ENCODE data around the gene CDH26. TPM values are rescaled to one million over a fixed set of nuclear protein-coding genes. Genes with fewer than 3 reads are reported as not detected.

The CDH26 gene
- total RNA-seq, 4 donors from 2014 or later = 1.7 to 4.0 (median 3.5) TPM

DNA sequence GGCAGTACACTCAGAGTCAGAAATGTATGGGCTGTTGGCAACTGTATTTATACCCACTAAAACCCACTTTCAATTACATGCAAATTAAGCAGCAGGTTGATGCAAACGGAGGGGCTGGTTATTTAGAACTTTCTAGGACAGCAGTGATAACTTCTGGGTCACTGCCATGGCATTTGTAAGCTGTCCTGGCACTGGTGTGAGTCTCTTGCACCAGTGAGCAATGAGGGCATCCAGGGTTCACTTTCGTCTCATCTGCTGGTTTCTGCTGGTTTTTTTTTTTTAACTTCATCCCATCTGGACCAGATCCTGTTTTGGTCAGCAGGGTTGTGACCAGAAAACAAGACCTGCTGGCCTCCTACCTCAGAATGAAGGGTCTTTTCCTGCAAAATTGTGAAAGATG, 49.2 kb downstream of the CDH26 start:
- TF ChIP-seq, protein P1, sequence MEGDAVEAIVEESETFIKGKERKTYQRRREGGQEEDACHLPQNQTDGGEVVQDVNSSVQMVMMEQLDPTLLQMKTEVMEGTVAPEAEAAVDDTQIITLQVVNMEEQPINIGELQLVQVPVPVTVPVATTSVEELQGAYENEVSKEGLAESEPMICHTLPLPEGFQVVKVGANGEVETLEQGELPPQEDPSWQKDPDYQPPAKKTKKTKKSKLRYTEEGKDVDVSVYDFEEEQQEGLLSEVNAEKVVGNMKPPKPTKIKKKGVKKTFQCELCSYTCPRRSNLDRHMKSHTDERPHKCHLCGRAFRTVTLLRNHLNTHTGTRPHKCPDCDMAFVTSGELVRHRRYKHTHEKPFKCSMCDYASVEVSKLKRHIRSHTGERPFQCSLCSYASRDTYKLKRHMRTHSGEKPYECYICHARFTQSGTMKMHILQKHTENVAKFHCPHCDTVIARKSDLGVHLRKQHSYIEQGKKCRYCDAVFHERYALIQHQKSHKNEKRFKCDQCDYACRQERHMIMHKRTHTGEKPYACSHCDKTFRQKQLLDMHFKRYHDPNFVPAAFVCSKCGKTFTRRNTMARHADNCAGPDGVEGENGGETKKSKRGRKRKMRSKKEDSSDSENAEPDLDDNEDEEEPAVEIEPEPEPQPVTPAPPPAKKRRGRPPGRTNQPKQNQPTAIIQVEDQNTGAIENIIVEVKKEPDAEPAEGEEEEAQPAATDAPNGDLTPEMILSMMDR (IDR thresholded peaks at IDR 0.05; ENCODE audit: low read depth) = no peak

GRCh38 chr20:60008130-60008808, 50.0 kb downstream of the CDH26 start:
- TF ChIP-seq, protein P1 (IDR thresholded peaks at IDR 0.05; ENCODE audit: low read depth) = no peak

- TF ChIP-seq, protein P1 (IDR thresholded peaks at IDR 0.05; ENCODE audit: low read depth) = no peak
Measured at GRCh38 chr20:60009318-60009717, 51.1 kb downstream of the CDH26 start.

GRCh38 chr20:60009826-60010616, 51.8 kb downstream of the CDH26 start:
- TF ChIP-seq, protein P1 (IDR thresholded peaks at IDR 0.05; ENCODE audit: low read depth) = no peak

DNA sequence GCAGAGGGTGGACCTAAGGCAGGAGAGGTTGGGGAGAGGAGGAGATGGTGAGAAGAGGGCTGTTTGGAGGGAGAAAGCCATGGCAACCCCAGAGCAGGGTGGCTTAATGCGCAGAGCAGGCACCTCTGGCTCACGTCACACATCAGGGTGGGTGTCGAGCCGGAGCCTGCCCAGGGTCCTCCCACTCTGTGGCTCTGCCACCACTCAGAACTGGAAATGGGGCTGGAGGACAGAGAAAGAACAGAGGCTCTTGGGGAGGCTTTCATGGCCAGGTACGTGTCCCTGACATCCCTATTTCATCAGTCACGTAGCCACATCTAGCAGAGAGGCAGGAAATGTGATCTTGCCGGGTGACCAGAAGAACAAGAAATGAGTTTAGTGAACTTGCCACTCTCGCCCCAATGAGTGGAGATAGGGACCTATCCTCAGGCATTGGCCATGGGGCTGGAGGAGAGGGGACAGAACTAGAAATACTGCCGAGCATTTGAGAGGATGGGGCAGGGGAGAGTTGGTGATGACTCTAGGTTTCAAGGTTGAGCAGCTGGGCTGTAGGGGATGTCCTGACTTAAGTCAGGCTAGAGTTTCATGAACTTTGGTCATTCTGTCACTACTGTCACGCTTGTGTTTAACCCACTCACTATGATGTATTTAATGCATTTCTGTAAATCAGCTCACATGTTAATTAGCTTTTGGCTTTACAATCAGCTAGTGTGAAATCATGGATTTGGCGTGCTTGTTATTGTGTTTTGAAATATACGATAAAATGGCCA, 52.7 kb downstream of the CDH26 start:
- TF ChIP-seq, protein P1 (IDR thresholded peaks at IDR 0.05; ENCODE audit: low read depth) = no peak

GRCh38 chr20:60011512-60012507, 53.6 kb downstream of the CDH26 start:
- TF ChIP-seq, protein P1 (IDR thresholded peaks at IDR 0.05; ENCODE audit: low read depth) = no peak

Measured in subcutaneous adipose tissue (tissue), 4 donors.